ENCODE data around the gene AOC3.

Gene AOC3

GRCh38 chr17:42850954-42851353 is at the start of gene AOC3:
TSS of gene AOC3 (plus strand) at chr17:42851199. CDS start at chr17:42851344, 145 bp downstream.
- in situ Hi-C loops (cut with MboI; ENCODE audit: low sequenced_read_pairs) = no loop called here

- in situ Hi-C loops (cut with MboI; ENCODE audit: low sequenced_read_pairs) = no loop called here
Measured at GRCh38 chr17:42803074-42803883, 47.7 kb upstream of the AOC3 start.

- in situ Hi-C loops (cut with MboI; ENCODE audit: low sequenced_read_pairs) = no loop called here
Measured at GRCh38 chr17:42804918-42805367, 46.1 kb upstream of the AOC3 start.

GRCh38 chr17:42806249-42806648 is 44.8 kb upstream of the AOC3 start:
- in situ Hi-C loops (cut with MboI; ENCODE audit: low sequenced_read_pairs) = no loop called here

- in situ Hi-C loops (cut with MboI; ENCODE audit: low sequenced_read_pairs) = no loop called here
Measured at GRCh38 chr17:42809250-42809649, 41.7 kb upstream of the AOC3 start.

- in situ Hi-C loops (cut with MboI; ENCODE audit: low sequenced_read_pairs) = no loop called here
Measured at GRCh38 chr17:42814633-42815399, 36.2 kb upstream of the AOC3 start.

GRCh38 chr17:42817866-42818265 is 33.1 kb upstream of the AOC3 start:
- in situ Hi-C loops (cut with MboI; ENCODE audit: low sequenced_read_pairs) = no loop called here

GRCh38 chr17:42818379-42818778 is 32.6 kb upstream of the AOC3 start:
- in situ Hi-C loops (cut with MboI; ENCODE audit: low sequenced_read_pairs) = no loop called here

- in situ Hi-C loops (cut with MboI; ENCODE audit: low sequenced_read_pairs) = loop anchor here (10.0 kb wide), 1 partner anchor 95 kb away; no protein-coding TSS in a partner anchor
Measured at GRCh38 chr17:42819939-42820535, 31.0 kb upstream of the AOC3 start.

- in situ Hi-C loops (cut with MboI; ENCODE audit: low sequenced_read_pairs) = loop anchor here (10.0 kb wide), 1 partner anchor 96 kb away; no protein-coding TSS in a partner anchor
Measured at GRCh38 chr17:42821176-42821575, 29.8 kb upstream of the AOC3 start.

- in situ Hi-C loops (cut with MboI; ENCODE audit: low sequenced_read_pairs) = loop anchor here (10.0 kb wide), 1 partner anchor 103 kb away; no protein-coding TSS in a partner anchor
Measured at GRCh38 chr17:42827472-42827871, 23.5 kb upstream of the AOC3 start.

- in situ Hi-C loops (cut with MboI; ENCODE audit: low sequenced_read_pairs) = no loop called here
Measured at GRCh38 chr17:42830971-42831370, 20.0 kb upstream of the AOC3 start.

- in situ Hi-C loops (cut with MboI; ENCODE audit: low sequenced_read_pairs) = no loop called here
Measured at GRCh38 chr17:42832213-42832933, 18.6 kb upstream of the AOC3 start.

GRCh38 chr17:42832934-42833766 is 17.8 kb upstream of the AOC3 start, which contains the start of gene PSME3:
TSS of gene PSME3 (plus strand) at chr17:42833397. CDS start at chr17:42833632, 235 bp downstream.
- in situ Hi-C loops (cut with MboI; ENCODE audit: low sequenced_read_pairs) = no loop called here

- in situ Hi-C loops (cut with MboI; ENCODE audit: low sequenced_read_pairs) = no loop called here
Measured at GRCh38 chr17:42833767-42834422, 17.1 kb upstream of the AOC3 start.

GRCh38 chr17:42835732-42836131 is 15.3 kb upstream of the AOC3 start:
- in situ Hi-C loops (cut with MboI; ENCODE audit: low sequenced_read_pairs) = no loop called here

GRCh38 chr17:42841975-42842685 is 8.9 kb upstream of the AOC3 start:
- in situ Hi-C loops (cut with MboI; ENCODE audit: low sequenced_read_pairs) = no loop called here

GRCh38 chr17:42843358-42843934 is 7.6 kb upstream of the AOC3 start:
- in situ Hi-C loops (cut with MboI; ENCODE audit: low sequenced_read_pairs) = no loop called here
